Fibroblast of mammary gland (primary cell): ENCODE data around the gene DIS3.

Experiments used
- DNase-seq: peaks from one replicate; pipeline ENCODE4 v3.0.0-alpha.2; 2010; ENCODE audit warnings: low read depth
- H3K4me3 ChIP-seq: 2 replicates; pipeline ENCODE4 v1.5.1; 2011; ENCODE audit warnings: low read depth, mild to moderate bottlenecking, low read length, moderate library complexity; ENCODE audit not compliant: control insufficient read depth
- CTCF ChIP-seq: conservative IDR thresholded peaks from 2 replicates; pipeline ENCODE4 v1.5.1; 2011; ENCODE audit warnings: low read depth, low read length, inconsistent platforms; ENCODE audit not compliant: control insufficient read depth, insufficient read depth

The DIS3 gene

GRCh38 chr13:72774019-72774418 lies 7.7 kb downstream of the DIS3 start:
- DNase-seq = peak; percentile 13
- TF ChIP-seq CTCF = no peak
- no peak overlapping the region for H3K4me3 ChIP-seq

- H3K4me3 ChIP-seq = no peak overlapping the region
- no peak for DNase-seq
- no peak for TF ChIP-seq CTCF
Observed at GRCh38 chr13:72763411-72763810, 18.3 kb downstream of the DIS3 start.

GRCh38 chr13:72760189-72760588 lies 21.5 kb downstream of the DIS3 start:
- no peak for TF ChIP-seq CTCF
- no peak overlapping the region for H3K4me3 ChIP-seq
- DNase-seq = no peak

- TF ChIP-seq CTCF = no peak
- peak; percentile 8 for DNase-seq
- H3K4me3 ChIP-seq = no peak overlapping the region
Observed at GRCh38 chr13:72757792-72758535, 23.7 kb downstream of the DIS3 start.

GRCh38 chr13:72754111-72754510 lies 27.6 kb downstream of the DIS3 start:
- no peak overlapping the region for H3K4me3 ChIP-seq
- TF ChIP-seq CTCF = no peak
- DNase-seq = no peak

- DNase-seq = no peak
- H3K4me3 ChIP-seq = no peak overlapping the region
- no peak for TF ChIP-seq CTCF
Observed at GRCh38 chr13:72751220-72751619, 30.5 kb downstream of the DIS3 start.
